GM10248 (cell line): Measurements from ENCODE around the gene OIT3.

ENCODE experiments used
- CTCF ChIA-PET: fragments of 300-600 bp; sonication (Branson Sonifier 250); formaldehyde crosslinking; extraction: SDS; loops from one replicate; lab custom pipeline; 2021; ENCODE audit warnings: antibody characterized with exemption; lab: Yijun Ruan, JAX
- POLR2A ChIA-PET: fragments of 350-650 bp; sonication (Branson Sonifier 250); formaldehyde crosslinking; extraction: SDS; loops from one replicate; lab custom pipeline; 2020; ENCODE audit warnings: antibody characterized with exemption; lab: Yijun Ruan, JAX
- DNase-seq: peaks from one replicate; pipeline ENCODE4 v3.0.0; 2012; ENCODE audit errors: extremely low spot score
- CTCF ChIP-seq: IDR thresholded peaks from 2 replicates; pipeline ENCODE4 v1.5.1; 2012; ENCODE audit warnings: mild to moderate bottlenecking, low read depth; ENCODE audit errors: extremely low read depth, missing control alignments, control extremely low read depth

OIT3 gene

GRCh38 chr10:72924351-72924750 is 30.8 kb downstream of the OIT3 start:
- DNase-seq, result no peak
- TF ChIP-seq CTCF, result no peak
- ChIA-PET POLR2A (no interaction called here), CTCF (interaction anchor here (0.8 kb wide), 1 partner anchor 14 kb away, joined by 3 read pairs; no protein-coding TSS in a partner anchor)

- DNase-seq, result no peak
- no peak for TF ChIP-seq CTCF
- POLR2A ChIA-PET, result no interaction called here
- CTCF ChIA-PET, result interaction anchor here (0.9 kb wide), 1 partner anchor 9 kb away, joined by 3 read pairs; no protein-coding TSS in a partner anchor
Observed at GRCh38 chr10:72925951-72926465, 32.5 kb downstream of the OIT3 start.

- no peak for TF ChIP-seq CTCF
- ChIA-PET POLR2A (no interaction called here), CTCF (no interaction called here)
- DNase-seq, result no peak
Observed at GRCh38 chr10:72927485-72927884, 33.9 kb downstream of the OIT3 start.

- no peak for TF ChIP-seq CTCF
- ChIA-PET CTCF (no interaction called here), POLR2A (no interaction called here)
- no peak for DNase-seq
Observed at GRCh38 chr10:72928798-72929197, 35.3 kb downstream of the OIT3 start.

- no peak for DNase-seq
- ChIA-PET POLR2A (no interaction called here), CTCF (no interaction called here)
- no peak for TF ChIP-seq CTCF
Observed at GRCh38 chr10:72930276-72930675, 36.7 kb downstream of the OIT3 start.

- CTCF ChIA-PET, result no interaction called here
- TF ChIP-seq CTCF, result no peak
- no peak for DNase-seq
- POLR2A ChIA-PET, result no interaction called here
Observed at GRCh38 chr10:72932259-72933015, 38.9 kb downstream of the OIT3 start.
